GM23338 (cell line): Measurements from ENCODE around the gene PLXNA2. TPM values are rescaled to one million over a fixed set of nuclear protein-coding genes. Genes with fewer than 3 reads are reported as not detected.

ENCODE experiments used
- ATAC-seq: fragments of 200-7000 bp; cut with Tn5 transposase; 3 replicates; pipeline ENCODE4 v1.9.1; 2020
- DNase-seq: peaks from one replicate; pipeline ENCODE4 v3.0.0-alpha.2; 2015; ENCODE audit warnings: low spot score
- H2AFZ ChIP-seq: fragments of 200-600 bp; sonication (generic); 2 replicates; pipeline ENCODE4 v1.8.0; 2016; ENCODE audit warnings: antibody characterized with exemption, mild to moderate bottlenecking, moderate library complexity
- H3F3A ChIP-seq: fragments of 200-600 bp; sonication (generic); replicated peaks from 2 replicates; pipeline ENCODE4 v1.8.0; 2017; ENCODE audit warnings: antibody characterized with exemption, mixed run types, low read depth
- H3K27ac ChIP-seq: fragments of 200-600 bp; sonication (generic); 2 replicates; pipeline ENCODE4 v1.6.1; 2016; ENCODE audit warnings: low read depth
- H3K27me3 ChIP-seq: fragments of 200-600 bp; sonication (generic); 2 replicates; pipeline ENCODE4 v1.8.0; 2016; ENCODE audit warnings: mild to moderate bottlenecking, mixed run types, moderate library complexity; ENCODE audit not compliant: insufficient read depth
- H3K36me3 ChIP-seq: fragments of 200-600 bp; sonication (generic); 2 replicates; pipeline ENCODE4 v1.8.0; 2016; ENCODE audit warnings: mild to moderate bottlenecking; ENCODE audit not compliant: insufficient read depth
- H3K4me1 ChIP-seq: fragments of 200-600 bp; sonication (generic); 2 replicates; pipeline ENCODE4 v1.8.0; 2016; ENCODE audit warnings: mild to moderate bottlenecking, moderate library complexity; ENCODE audit not compliant: insufficient read depth
- H3K4me2 ChIP-seq: fragments of 200-600 bp; sonication (generic); 2 replicates; pipeline ENCODE4 v1.7.1; 2017; ENCODE audit warnings: mixed run types
- H3K4me3 ChIP-seq: fragments of 200-600 bp; sonication (generic); 2 replicates; pipeline ENCODE4 v1.6.1; 2016; ENCODE audit warnings: mixed run types
- H3K79me2 ChIP-seq: fragments of 200-600 bp; sonication (generic); replicated peaks from 2 replicates; pipeline ENCODE4 v1.8.0; 2017; ENCODE audit warnings: mild to moderate bottlenecking; ENCODE audit not compliant: insufficient read depth
- H3K9me2 ChIP-seq: fragments of 200-600 bp; sonication (generic); 2 replicates; pipeline ENCODE4 v1.8.0; 2017; ENCODE audit not compliant: insufficient read depth
- H4K20me1 ChIP-seq: fragments of 200-600 bp; sonication (generic); replicated peaks from 2 replicates; pipeline ENCODE4 v1.8.0; 2017; ENCODE audit warnings: mild to moderate bottlenecking; ENCODE audit not compliant: insufficient read depth
- H3K27ac Mint-ChIP-seq: 2 replicates; pipeline ENCODE4 v1.8.0; 2020; ENCODE audit warnings: inconsistent platforms, mild to moderate bottlenecking, moderate library complexity, mixed read lengths
- H3K27me3 Mint-ChIP-seq: 3 replicates; pipeline ENCODE4 v1.8.0; 2022; ENCODE audit warnings: low read depth, mild to moderate bottlenecking, moderate library complexity, mixed read lengths, inconsistent platforms; ENCODE audit not compliant: insufficient read depth, poor library complexity
- H3K36me3 Mint-ChIP-seq: 3 replicates; pipeline ENCODE4 v1.8.0; 2021; ENCODE audit warnings: low read depth, mild to moderate bottlenecking, inconsistent platforms, moderate library complexity, mixed read lengths
- H3K4me1 Mint-ChIP-seq: 3 replicates; pipeline ENCODE4 v1.8.0; 2020; ENCODE audit warnings: mild to moderate bottlenecking, inconsistent platforms, mixed read lengths
- H3K4me3 Mint-ChIP-seq: 3 replicates; pipeline ENCODE4 v1.8.0; 2021; ENCODE audit warnings: moderate library complexity, mild to moderate bottlenecking, inconsistent platforms, mixed read lengths
- H3K9me3 Mint-ChIP-seq: 3 replicates; pipeline ENCODE4 v1.8.0; 2020; ENCODE audit warnings: moderate library complexity, mild to moderate bottlenecking, inconsistent platforms, mixed read lengths
- EZH2 ChIP-seq: fragments of 200-600 bp; sonication (generic); IDR thresholded peaks from one replicate; pipeline ENCODE4 v1.8.0; 2017; ENCODE audit warnings: antibody characterized with exemption, mild to moderate bottlenecking, low read depth; ENCODE audit not compliant: unreplicated experiment
- POLR2AphosphoS5 ChIP-seq: IDR thresholded peaks from 2 replicates; pipeline ENCODE4 v1.6.1; 2016; ENCODE audit warnings: antibody characterized with exemption, low read depth
- STAT1 ChIP-seq: IDR thresholded peaks from one replicate; pipeline ENCODE4 v1.6.1; 2016; ENCODE audit warnings: antibody characterized with exemption; ENCODE audit not compliant: unreplicated experiment
- ZNF114 ChIP-seq: fragments of 250-450 bp; sonication (Bioruptor Pico); IDR thresholded peaks from 2 replicates; pipeline ENCODE4 v1.5.0; 2020; ENCODE audit warnings: mild to moderate bottlenecking, moderate library complexity
- ZNF462 ChIP-seq: fragments of 250-450 bp; sonication (Bioruptor Pico); IDR thresholded peaks from 2 replicates; pipeline ENCODE4 v1.5.0; 2020; ENCODE audit warnings: mild to moderate bottlenecking, moderate library complexity
- polyA plus RNA-seq: library from polyadenylated mRNA; unstranded; fragments of >200 nt; fragmentation: Nextera tagmentation; extraction: Ambion mirVana; gene quantifications from 2 replicates; pipeline ENCODE4 v1.2.1, GENCODE V29; 2016
- total RNA-seq: library from RNA; depleted of rRNA; stranded (reverse); fragments of >200 nt; shearing (Covaris generic); gene quantifications from 2 replicates; pipeline ENCODE4 v1.2.3, GENCODE V29; 2014
- TF ChIP-seq, protein P1 (sequence below): IDR thresholded peaks from one replicate; pipeline ENCODE4 v1.6.1; 2018; ENCODE audit warnings: antibody characterized with exemption; ENCODE audit not compliant: unreplicated experiment
- TF ChIP-seq, protein P2 (sequence below), 2 experiments: fragments of 200-600 bp in 1 of 2; sonication (generic) in 1 of 2; conservative IDR thresholded peaks; 2 replicates each; pipeline versions ENCODE4 v1.5.1 to v1.6.1; 2016 to 2017; ENCODE audit warnings: antibody characterized with exemption in 2 of 2, low read depth in 2 of 2, mild to moderate bottlenecking in 2 of 2, moderate library complexity in 1 of 2

PLXNA2 gene
- total and polyA plus RNA-seq, 2 experiments from 2014 or later, result 0.40 to 1.8 TPM

DNA sequence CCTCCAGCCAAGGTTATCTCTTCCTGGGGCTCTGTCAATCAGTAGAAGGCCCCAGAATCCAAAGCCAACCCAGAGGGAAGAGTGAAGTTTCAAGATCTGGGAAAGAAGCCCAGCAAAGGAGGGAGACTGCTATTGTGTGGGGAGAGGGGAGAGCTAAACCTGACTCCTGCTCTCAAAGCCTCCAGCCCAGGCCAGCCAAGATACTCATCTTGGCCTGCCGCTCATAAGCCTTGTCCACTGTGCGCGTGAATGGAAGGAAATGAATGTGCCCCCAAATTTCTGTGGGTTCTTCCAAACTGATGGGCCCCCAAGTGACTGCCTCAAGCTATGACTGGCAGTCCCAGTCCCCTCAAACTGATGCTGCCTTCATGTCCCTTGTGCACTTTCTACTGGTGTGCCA is 2.0 kb downstream of the PLXNA2 start (continued):
- TF ChIP-seq ZNF462 (CRISPR knock-in tag) (no peak), EZH2 (no peak), STAT1 (no peak), POLR2AphosphoS5 (no peak)
- TF ChIP-seq, protein P1, sequence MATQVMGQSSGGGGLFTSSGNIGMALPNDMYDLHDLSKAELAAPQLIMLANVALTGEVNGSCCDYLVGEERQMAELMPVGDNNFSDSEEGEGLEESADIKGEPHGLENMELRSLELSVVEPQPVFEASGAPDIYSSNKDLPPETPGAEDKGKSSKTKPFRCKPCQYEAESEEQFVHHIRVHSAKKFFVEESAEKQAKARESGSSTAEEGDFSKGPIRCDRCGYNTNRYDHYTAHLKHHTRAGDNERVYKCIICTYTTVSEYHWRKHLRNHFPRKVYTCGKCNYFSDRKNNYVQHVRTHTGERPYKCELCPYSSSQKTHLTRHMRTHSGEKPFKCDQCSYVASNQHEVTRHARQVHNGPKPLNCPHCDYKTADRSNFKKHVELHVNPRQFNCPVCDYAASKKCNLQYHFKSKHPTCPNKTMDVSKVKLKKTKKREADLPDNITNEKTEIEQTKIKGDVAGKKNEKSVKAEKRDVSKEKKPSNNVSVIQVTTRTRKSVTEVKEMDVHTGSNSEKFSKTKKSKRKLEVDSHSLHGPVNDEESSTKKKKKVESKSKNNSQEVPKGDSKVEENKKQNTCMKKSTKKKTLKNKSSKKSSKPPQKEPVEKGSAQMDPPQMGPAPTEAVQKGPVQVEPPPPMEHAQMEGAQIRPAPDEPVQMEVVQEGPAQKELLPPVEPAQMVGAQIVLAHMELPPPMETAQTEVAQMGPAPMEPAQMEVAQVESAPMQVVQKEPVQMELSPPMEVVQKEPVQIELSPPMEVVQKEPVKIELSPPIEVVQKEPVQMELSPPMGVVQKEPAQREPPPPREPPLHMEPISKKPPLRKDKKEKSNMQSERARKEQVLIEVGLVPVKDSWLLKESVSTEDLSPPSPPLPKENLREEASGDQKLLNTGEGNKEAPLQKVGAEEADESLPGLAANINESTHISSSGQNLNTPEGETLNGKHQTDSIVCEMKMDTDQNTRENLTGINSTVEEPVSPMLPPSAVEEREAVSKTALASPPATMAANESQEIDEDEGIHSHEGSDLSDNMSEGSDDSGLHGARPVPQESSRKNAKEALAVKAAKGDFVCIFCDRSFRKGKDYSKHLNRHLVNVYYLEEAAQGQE, result no peak

DNA sequence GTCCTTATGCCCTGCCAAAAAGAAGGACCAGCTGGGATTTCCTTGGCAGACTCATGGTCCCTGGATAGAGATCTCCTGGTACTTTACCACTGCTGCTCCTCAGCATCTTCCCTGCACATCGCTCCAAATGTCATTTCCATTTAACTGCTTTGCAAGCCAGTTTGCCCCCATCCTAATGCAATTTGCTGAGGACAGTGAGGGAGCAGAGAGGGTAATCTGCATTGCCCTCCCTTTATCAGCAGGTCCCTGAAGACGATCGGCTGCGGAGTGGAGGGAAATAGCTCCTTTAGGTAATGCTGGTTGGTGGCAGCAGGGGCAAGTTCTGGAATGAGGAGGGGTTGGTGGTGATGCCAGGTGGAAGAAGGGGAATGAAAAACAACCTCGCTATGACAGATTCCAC is 2.7 kb downstream of the PLXNA2 start:
- H3K4me3 Mint-ChIP-seq, result no peak overlapping the region
- Histone ChIP-seq H3K27ac (no peak overlapping the region), H3K4me3 (no peak overlapping the region), H3F3A (no peaks in the 10 kb centered on the region), H3K79me2 (no peaks in the 10 kb centered on the region), H3K9me2 (no peaks in the 10 kb centered on the region), H3K36me3 (no peaks in the 10 kb centered on the region), H4K20me1 (peaks cover 6% of the 10 kb centered on the region; the same call in 1 of the 2 replicates), H2AFZ (no peak overlapping the region), H3K27me3 (peaks cover 64% of the 10 kb centered on the region), H3K4me2 (no peak overlapping the region), H3K4me1 (peaks cover 27% of the 10 kb centered on the region)
- no peak for TF ChIP-seq ZNF114 (CRISPR knock-in tag)
- TF ChIP-seq, protein P2, sequence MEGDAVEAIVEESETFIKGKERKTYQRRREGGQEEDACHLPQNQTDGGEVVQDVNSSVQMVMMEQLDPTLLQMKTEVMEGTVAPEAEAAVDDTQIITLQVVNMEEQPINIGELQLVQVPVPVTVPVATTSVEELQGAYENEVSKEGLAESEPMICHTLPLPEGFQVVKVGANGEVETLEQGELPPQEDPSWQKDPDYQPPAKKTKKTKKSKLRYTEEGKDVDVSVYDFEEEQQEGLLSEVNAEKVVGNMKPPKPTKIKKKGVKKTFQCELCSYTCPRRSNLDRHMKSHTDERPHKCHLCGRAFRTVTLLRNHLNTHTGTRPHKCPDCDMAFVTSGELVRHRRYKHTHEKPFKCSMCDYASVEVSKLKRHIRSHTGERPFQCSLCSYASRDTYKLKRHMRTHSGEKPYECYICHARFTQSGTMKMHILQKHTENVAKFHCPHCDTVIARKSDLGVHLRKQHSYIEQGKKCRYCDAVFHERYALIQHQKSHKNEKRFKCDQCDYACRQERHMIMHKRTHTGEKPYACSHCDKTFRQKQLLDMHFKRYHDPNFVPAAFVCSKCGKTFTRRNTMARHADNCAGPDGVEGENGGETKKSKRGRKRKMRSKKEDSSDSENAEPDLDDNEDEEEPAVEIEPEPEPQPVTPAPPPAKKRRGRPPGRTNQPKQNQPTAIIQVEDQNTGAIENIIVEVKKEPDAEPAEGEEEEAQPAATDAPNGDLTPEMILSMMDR (conservative IDR thresholded peaks at IDR 0.05; ENCODE audit: low read depth in 2 of 2), result no peak
- TF ChIP-seq STAT1, result no peak
- peaks cover 28% of the 10 kb centered on the region for H3K27me3 Mint-ChIP-seq
- no peaks in the 10 kb centered on the region; the same call in 2 of the 3 replicates for H3K36me3 Mint-ChIP-seq
- ATAC-seq (no peak), DNase-seq (no peak)
- H3K4me1 Mint-ChIP-seq, result peaks cover 38% of the 10 kb centered on the region
- no peak overlapping the region for H3K27ac Mint-ChIP-seq
- no peaks in the 10 kb centered on the region for H3K9me3 Mint-ChIP-seq
